Loucy (cell line): Measurements from ENCODE around the gene UVRAG.

ENCODE experiments used
- H2AFZ ChIP-seq: fragments of 200-600 bp; sonication (generic); 2 replicates; pipeline ENCODE4 v1.6.0; 2016; ENCODE audit warnings: antibody characterized with exemption, mild to moderate bottlenecking, low read length, moderate library complexity
- H3F3A ChIP-seq: fragments of 200-600 bp; 2 replicates; pipeline ENCODE4 v1.6.0; 2016; ENCODE audit warnings: antibody characterized with exemption, low read depth, mild to moderate bottlenecking
- H3K27me3 ChIP-seq: fragments of 200-600 bp; sonication (generic); 2 replicates; pipeline ENCODE4 v1.6.1; 2014; ENCODE audit warnings: low read length, mild to moderate bottlenecking; ENCODE audit not compliant: insufficient read depth, poor library complexity, severe bottlenecking
- H3K36me3 ChIP-seq: fragments of 200-600 bp; sonication (generic); 2 replicates; pipeline ENCODE4 v1.6.1; 2016; ENCODE audit warnings: low read length; ENCODE audit not compliant: insufficient read depth
- H3K4me1 ChIP-seq: fragments of 200-600 bp; sonication (generic); 2 replicates; pipeline ENCODE4 v1.5.1; 2014; ENCODE audit warnings: low read length, mild to moderate bottlenecking; ENCODE audit not compliant: insufficient read depth, poor library complexity, severe bottlenecking
- H3K4me2 ChIP-seq: fragments of 200-600 bp; sonication (generic); 2 replicates; pipeline ENCODE4 v1.6.0; 2014; ENCODE audit warnings: antibody characterized with exemption, low read length, low read depth, mild to moderate bottlenecking; ENCODE audit not compliant: poor library complexity, severe bottlenecking
- H3K4me3 ChIP-seq: fragments of 200-600 bp; sonication (generic); 2 replicates; pipeline ENCODE4 v1.5.1; 2014; ENCODE audit warnings: low read length, mild to moderate bottlenecking, mixed read lengths; ENCODE audit not compliant: poor library complexity, severe bottlenecking
- H3K79me2 ChIP-seq: fragments of 200-600 bp; sonication (generic); 2 replicates; pipeline ENCODE4 v1.6.1; 2014; ENCODE audit warnings: low read length; ENCODE audit not compliant: insufficient read depth
- H3K9ac ChIP-seq: fragments of 200-600 bp; sonication (generic); 2 replicates; pipeline ENCODE4 v1.6.0; 2014; ENCODE audit warnings: mild to moderate bottlenecking, low read depth, low read length, moderate library complexity; ENCODE audit not compliant: poor library complexity, severe bottlenecking
- H3K9me2 ChIP-seq: fragments of 200-600 bp; sonication (generic); replicated peaks from 2 replicates; pipeline ENCODE4 v1.6.1; 2016; ENCODE audit warnings: low read depth, low read length, mixed read lengths
- H3K9me3 ChIP-seq: fragments of 200-600 bp; sonication (generic); 2 replicates; pipeline ENCODE4 v1.6.1; 2014; ENCODE audit warnings: mild to moderate bottlenecking, antibody characterized with exemption, low read length, low read depth; ENCODE audit not compliant: insufficient read depth
- H4K20me1 ChIP-seq: fragments of 200-600 bp; sonication (generic); 2 replicates; pipeline ENCODE4 v1.6.0; 2014; ENCODE audit warnings: antibody characterized with exemption, low read length, mild to moderate bottlenecking; ENCODE audit not compliant: insufficient read depth, poor library complexity, severe bottlenecking
- EZH2phosphoT487 ChIP-seq: fragments of 200-600 bp; IDR thresholded peaks from 2 replicates; pipeline ENCODE4 v1.6.1; 2018; ENCODE audit warnings: antibody characterized with exemption, mild to moderate bottlenecking, moderate library complexity, borderline replicate concordance
- TF ChIP-seq, protein P1 (sequence below): fragments of 200-600 bp; sonication (generic); conservative IDR thresholded peaks from 2 replicates; pipeline ENCODE4 v1.5.1; 2014; ENCODE audit warnings: mild to moderate bottlenecking, antibody characterized with exemption, low read length

Gene UVRAG

DNA sequence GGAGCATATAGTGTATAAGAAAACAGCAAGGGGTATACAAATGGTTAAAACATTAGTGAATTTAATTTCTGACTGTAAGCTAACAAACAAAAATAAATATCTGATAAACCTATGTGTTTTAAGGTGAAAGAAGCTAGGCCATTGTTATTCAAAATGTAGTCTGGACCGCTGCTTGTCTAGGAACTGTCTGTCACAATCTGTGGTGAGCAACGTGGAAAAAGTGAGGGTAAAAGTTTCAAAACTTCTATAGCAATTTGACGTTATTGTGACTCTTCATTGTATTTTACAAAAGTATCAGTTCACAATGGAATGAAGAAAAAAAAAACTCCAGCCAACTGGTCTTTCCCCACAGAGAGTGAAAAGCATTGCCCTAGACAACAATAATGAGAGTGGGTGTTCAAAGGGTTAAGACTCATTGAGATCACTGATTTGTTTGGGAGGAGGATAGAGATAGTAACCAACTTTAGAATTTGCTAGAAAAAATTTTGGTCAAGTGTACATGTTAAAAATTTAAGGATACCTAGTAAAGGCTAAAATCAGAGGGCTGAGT is 79.1 kb downstream of the UVRAG start:
- Histone ChIP-seq H3K36me3 (peaks cover 22% of the 10 kb centered on the region; the same call in 1 of the 2 replicates), H3F3A (0 out of 2 replicates have a peak, but pooled peaks cover 3% of the 10 kb centered on the region), H3K4me1 (no peaks in the 10 kb centered on the region), H3K79me2 (no peaks in the 10 kb centered on the region), H4K20me1 (no peaks in the 10 kb centered on the region), H3K9me2 (no peaks in the 10 kb centered on the region), H3K27me3 (no peaks in the 10 kb centered on the region), H3K9ac (no peak overlapping the region), H3K9me3 (no peaks in the 10 kb centered on the region), H3K4me3 (no peak overlapping the region), H2AFZ (no peak overlapping the region), H3K4me2 (no peak overlapping the region)
- TF ChIP-seq EZH2phosphoT487, result no peak
- TF ChIP-seq, protein P1, sequence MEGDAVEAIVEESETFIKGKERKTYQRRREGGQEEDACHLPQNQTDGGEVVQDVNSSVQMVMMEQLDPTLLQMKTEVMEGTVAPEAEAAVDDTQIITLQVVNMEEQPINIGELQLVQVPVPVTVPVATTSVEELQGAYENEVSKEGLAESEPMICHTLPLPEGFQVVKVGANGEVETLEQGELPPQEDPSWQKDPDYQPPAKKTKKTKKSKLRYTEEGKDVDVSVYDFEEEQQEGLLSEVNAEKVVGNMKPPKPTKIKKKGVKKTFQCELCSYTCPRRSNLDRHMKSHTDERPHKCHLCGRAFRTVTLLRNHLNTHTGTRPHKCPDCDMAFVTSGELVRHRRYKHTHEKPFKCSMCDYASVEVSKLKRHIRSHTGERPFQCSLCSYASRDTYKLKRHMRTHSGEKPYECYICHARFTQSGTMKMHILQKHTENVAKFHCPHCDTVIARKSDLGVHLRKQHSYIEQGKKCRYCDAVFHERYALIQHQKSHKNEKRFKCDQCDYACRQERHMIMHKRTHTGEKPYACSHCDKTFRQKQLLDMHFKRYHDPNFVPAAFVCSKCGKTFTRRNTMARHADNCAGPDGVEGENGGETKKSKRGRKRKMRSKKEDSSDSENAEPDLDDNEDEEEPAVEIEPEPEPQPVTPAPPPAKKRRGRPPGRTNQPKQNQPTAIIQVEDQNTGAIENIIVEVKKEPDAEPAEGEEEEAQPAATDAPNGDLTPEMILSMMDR, result no peak

DNA sequence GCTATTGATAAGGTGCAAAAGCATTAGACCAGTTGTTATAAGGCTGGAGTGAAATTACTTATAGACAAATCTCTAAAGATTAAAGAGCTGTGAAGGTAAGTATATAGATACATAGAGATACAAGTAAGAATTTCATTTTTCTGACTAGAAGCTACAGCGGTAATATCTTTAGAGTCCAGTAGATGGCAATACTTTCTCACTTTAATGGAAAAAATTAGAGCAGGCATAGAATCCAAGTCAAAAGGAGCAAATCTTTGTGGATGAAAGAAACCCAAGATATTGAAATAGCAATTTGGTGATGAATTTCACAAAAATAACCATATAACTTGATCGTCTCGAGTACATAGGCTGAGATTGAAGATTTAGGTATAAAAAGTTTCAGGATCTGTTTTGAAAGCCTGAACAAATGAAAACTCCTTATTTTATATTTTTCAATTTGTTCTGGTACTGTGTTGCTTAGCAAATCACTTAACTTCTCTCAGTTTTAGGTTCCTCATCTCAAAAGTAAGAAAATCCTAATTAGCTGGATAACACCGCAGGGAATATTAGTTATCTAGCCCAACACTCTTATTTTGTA is 81.9 kb downstream of the UVRAG start:
- no peaks in the 10 kb centered on the region for H3K27me3 ChIP-seq
- no peak overlapping the region for H3K4me2 ChIP-seq
- H2AFZ ChIP-seq, result no peak overlapping the region
- no peaks in the 10 kb centered on the region for H3K79me2 ChIP-seq
- H4K20me1 ChIP-seq, result no peaks in the 10 kb centered on the region
- H3K9me2 ChIP-seq, result no peaks in the 10 kb centered on the region
- H3K36me3 ChIP-seq, result peaks cover 12% of the 10 kb centered on the region; the same call in 1 of the 2 replicates
- H3K9me3 ChIP-seq, result no peaks in the 10 kb centered on the region
- no peak overlapping the region for H3K4me3 ChIP-seq
- 0 out of 2 replicates have a peak, but pooled peaks cover 3% of the 10 kb centered on the region for H3F3A ChIP-seq
- H3K4me1 ChIP-seq, result no peaks in the 10 kb centered on the region
- H3K9ac ChIP-seq, result no peak overlapping the region
- TF ChIP-seq, protein P1, result peak; percentile 85
- no peak for TF ChIP-seq EZH2phosphoT487

DNA sequence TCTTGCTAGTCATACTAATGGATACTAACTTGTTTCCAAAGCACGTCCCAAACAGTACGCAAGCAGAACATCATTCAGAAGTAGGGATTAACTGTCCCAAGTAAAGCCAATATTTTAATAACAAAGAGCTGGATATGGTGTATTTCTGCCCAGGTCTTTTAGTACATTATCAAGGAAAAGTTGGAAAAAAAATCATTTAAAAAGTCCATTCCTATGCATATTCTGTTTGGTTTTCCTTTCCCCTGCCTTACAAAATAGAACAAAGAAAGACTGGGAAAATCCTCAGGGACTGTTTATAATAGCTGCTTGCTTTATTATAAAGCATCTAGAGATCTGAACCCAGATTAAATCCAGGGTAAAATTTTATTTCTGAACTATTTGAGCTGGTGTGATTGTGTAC is 83.9 kb downstream of the UVRAG start:
- H4K20me1 ChIP-seq, result no peaks in the 10 kb centered on the region
- H3K79me2 ChIP-seq, result no peaks in the 10 kb centered on the region
- no peaks in the 10 kb centered on the region for H3K9me3 ChIP-seq
- no peak overlapping the region for H3K4me2 ChIP-seq
- H3K36me3 ChIP-seq, result no peaks in the 10 kb centered on the region
- no peaks in the 10 kb centered on the region for H3K9me2 ChIP-seq
- no peak overlapping the region for H2AFZ ChIP-seq
- no peaks in the 10 kb centered on the region for H3K4me1 ChIP-seq
- no peak overlapping the region for H3K4me3 ChIP-seq
- 0 out of 2 replicates have a peak, but pooled peaks cover 3% of the 10 kb centered on the region for H3F3A ChIP-seq
- no peak overlapping the region for H3K9ac ChIP-seq
- H3K27me3 ChIP-seq, result no peaks in the 10 kb centered on the region
- TF ChIP-seq, protein P1, result no peak
- TF ChIP-seq EZH2phosphoT487, result no peak
